K562 (cell line): ENCODE measurements around the gene TMSB4X.

Experiments
- TF ChIP-seq, protein P1 (sequence below): fragments of 250-450 bp; sonication (Bioruptor Pico); IDR thresholded peaks from 2 replicates; pipeline ENCODE4 v1.5.1; 2021; ENCODE audit warnings: mild to moderate bottlenecking
- TF ChIP-seq, protein P2 (sequence below): sonication (generic); formaldehyde crosslinking; IDR thresholded peaks from 2 replicates; pipeline ENCODE4 v1.8.1; 2023; ENCODE audit warnings: mild to moderate bottlenecking, missing genetic modification reagents

DNA sequence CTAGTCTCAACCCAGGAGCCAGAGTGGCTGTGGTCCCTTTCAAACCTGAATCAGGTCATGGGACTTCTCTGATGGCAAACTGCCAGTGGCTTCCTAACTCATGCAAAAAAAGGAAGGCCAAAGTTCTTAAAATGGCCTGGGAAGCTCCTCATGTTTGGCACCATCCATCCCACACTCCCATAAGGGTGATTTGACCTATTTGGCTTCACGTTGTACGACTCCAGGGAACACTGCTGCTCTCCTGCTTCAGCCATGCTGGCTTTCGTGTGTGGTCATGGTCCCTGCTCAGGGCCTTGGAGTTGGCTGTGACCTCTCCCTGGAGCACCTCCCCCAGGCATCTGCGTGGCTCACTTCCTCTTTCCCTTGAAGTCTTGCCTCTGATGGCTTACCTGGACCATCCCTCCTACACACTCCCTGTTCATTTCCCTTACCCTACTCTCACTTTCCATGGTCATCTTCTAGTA, 12.8 kb upstream of the TMSB4X start:
- TF ChIP-seq, protein P1, sequence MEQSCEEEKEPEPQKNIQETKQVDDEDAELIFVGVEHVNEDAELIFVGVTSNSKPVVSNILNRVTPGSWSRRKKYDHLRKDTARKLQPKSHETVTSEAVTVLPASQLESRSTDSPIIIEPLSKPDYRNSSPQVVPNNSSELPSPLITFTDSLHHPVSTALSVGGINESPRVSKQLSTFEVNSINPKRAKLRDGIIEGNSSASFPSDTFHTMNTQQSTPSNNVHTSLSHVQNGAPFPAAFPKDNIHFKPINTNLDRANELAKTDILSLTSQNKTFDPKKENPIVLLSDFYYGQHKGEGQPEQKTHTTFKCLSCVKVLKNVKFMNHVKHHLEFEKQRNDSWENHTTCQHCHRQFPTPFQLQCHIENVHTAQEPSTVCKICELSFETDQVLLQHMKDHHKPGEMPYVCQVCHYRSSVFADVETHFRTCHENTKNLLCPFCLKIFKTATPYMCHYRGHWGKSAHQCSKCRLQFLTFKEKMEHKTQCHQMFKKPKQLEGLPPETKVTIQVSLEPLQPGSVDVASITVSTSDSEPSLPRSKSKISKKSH (CRISPR knock-in tag) = no peak
- TF ChIP-seq, protein P2, sequence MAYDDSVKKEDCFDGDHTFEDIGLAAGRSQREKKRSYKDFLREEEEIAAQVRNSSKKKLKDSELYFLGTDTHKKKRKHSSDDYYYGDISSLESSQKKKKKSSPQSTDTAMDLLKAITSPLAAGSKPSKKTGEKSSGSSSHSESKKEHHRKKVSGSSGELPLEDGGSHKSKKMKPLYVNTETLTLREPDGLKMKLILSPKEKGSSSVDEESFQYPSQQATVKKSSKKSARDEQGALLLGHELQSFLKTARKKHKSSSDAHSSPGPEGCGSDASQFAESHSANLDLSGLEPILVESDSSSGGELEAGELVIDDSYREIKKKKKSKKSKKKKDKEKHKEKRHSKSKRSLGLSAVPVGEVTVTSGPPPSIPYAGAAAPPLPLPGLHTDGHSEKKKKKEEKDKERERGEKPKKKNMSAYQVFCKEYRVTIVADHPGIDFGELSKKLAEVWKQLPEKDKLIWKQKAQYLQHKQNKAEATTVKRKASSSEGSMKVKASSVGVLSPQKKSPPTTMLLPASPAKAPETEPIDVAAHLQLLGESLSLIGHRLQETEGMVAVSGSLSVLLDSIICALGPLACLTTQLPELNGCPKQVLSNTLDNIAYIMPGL (CRISPR knock-in tag) = no peak
